ENCODE data around the gene SLC25A31. TPM values are rescaled to one million over a fixed set of nuclear protein-coding genes. Genes with fewer than 3 reads are reported as not detected.
A peak's percentile ranks its signal among the peaks of the same experiment; 100 is the strongest.

SLC25A31 gene
- total and polyA plus RNA-seq, 2 experiments from 2014 or later, result not detected

- TF ChIP-seq CTCF (conservative IDR thresholded peaks at IDR 0.05; ENCODE audit: low read depth in 2 of 2) (no peak), POLR2AphosphoS5 (IDR thresholded peaks at IDR 0.05; ENCODE audit: low read depth) (no peak; the same call in 1 of the 2 replicates), ETS1 (IDR thresholded peaks at IDR 0.05) (no peak)
Observed at GRCh38 chr4:127782025-127782274, 51.8 kb downstream of the SLC25A31 start (continued).

GRCh38 chr4:127782275-127783025, 52.2 kb downstream of the SLC25A31 start, which contains the start of gene HSPA4L:
TSS of gene HSPA4L (plus strand) at chr4:127782322. CDS start at chr4:127782551, 229 bp downstream.
- Histone ChIP-seq H3K27ac (ENCODE audit: low read depth) (no peak within 1 kb of the TSS), H3K4me3 (peak within 1 kb of the TSS; percentile 69), H3F3A (replicated peaks; ENCODE audit: low read depth) (0 out of 2 replicates have a peak, but pooled peaks cover 7% of the 10 kb centered on the region), H3K4me1 (ENCODE audit: insufficient read depth) (peaks cover 13% of the 10 kb centered on the region; the same call in 1 of the 2 replicates), H3K9me2 (ENCODE audit: insufficient read depth) (no peaks in the 10 kb centered on the region), H3K36me3 (ENCODE audit: insufficient read depth) (no peaks in the 10 kb centered on the region), H3K79me2 (replicated peaks; ENCODE audit: insufficient read depth) (no peaks in the 10 kb centered on the region), H3K27me3 (ENCODE audit: insufficient read depth) (peaks cover 55% of the 10 kb centered on the region), H2AFZ (peak within 1 kb of the TSS; percentile 96), H4K20me1 (replicated peaks; ENCODE audit: insufficient read depth) (no peaks in the 10 kb centered on the region), H3K4me2 (peak within 1 kb of the TSS; percentile 92)
- peak; percentile 13 to 56; a peak in 2 of 4 replicates for TF ChIP-seq CTCF (conservative IDR thresholded peaks at IDR 0.05; ENCODE audit: low read depth in 2 of 2)
- no peak for TF ChIP-seq JUNB (IDR thresholded peaks at IDR 0.05; ENCODE audit: unreplicated experiment)
- ATAC-seq (peak; percentile 93), DNase-seq (ENCODE audit: low spot score) (peak; percentile 70)
- Mint-ChIP-seq H3K4me3 (peak within 1 kb of the TSS; percentile 87), H3K27ac (no peak within 1 kb of the TSS), H3K9me3 (peaks cover 7% of the 10 kb centered on the region), H3K27me3 (ENCODE audit: insufficient read depth, low read depth, poor library complexity) (peaks cover 30% of the 10 kb centered on the region), H3K4me1 (peaks cover 24% of the 10 kb centered on the region), H3K36me3 (ENCODE audit: low read depth) (peaks cover 4% of the 10 kb centered on the region; the same call in 1 of the 3 replicates)

GRCh38 chr4:127783026-127783769, 53.0 kb downstream of the SLC25A31 start:
- Histone ChIP-seq H3K4me2 (peak overlapping the region; percentile 92), H3K27ac (ENCODE audit: low read depth) (no peak overlapping the region), H3F3A (replicated peaks; ENCODE audit: low read depth) (0 out of 2 replicates have a peak, but pooled peaks cover 7% of the 10 kb centered on the region), H3K9me2 (ENCODE audit: insufficient read depth) (no peaks in the 10 kb centered on the region), H4K20me1 (replicated peaks; ENCODE audit: insufficient read depth) (no peaks in the 10 kb centered on the region), H3K4me1 (ENCODE audit: insufficient read depth) (peaks cover 13% of the 10 kb centered on the region; the same call in 1 of the 2 replicates), H2AFZ (peak overlapping the region; percentile 96), H3K36me3 (ENCODE audit: insufficient read depth) (no peaks in the 10 kb centered on the region), H3K79me2 (replicated peaks; ENCODE audit: insufficient read depth) (no peaks in the 10 kb centered on the region), H3K4me3 (peak overlapping the region; percentile 69), H3K27me3 (ENCODE audit: insufficient read depth) (peaks cover 55% of the 10 kb centered on the region)
- ATAC-seq (peak; percentile 30), DNase-seq (ENCODE audit: low spot score) (peak; percentile 69)
- no peak overlapping the region for H3K27ac Mint-ChIP-seq
- peaks cover 4% of the 10 kb centered on the region; the same call in 1 of the 3 replicates for H3K36me3 Mint-ChIP-seq (ENCODE audit: low read depth)
- peaks cover 20% of the 10 kb centered on the region for H3K4me1 Mint-ChIP-seq
- H3K4me3 Mint-ChIP-seq, result peak overlapping the region; percentile 87
- H3K27me3 Mint-ChIP-seq (ENCODE audit: insufficient read depth, low read depth, poor library complexity), result peaks cover 30% of the 10 kb centered on the region
- peaks cover 7% of the 10 kb centered on the region for H3K9me3 Mint-ChIP-seq
- no peak for TF ChIP-seq ZNF462 (CRISPR knock-in tag; IDR thresholded peaks at IDR 0.05)
